CD4-positive, alpha-beta T cell (primary cell): ENCODE data around the gene SLC35F1. TPM values are rescaled to one million over a fixed set of nuclear protein-coding genes. Genes with fewer than 3 reads are reported as not detected.

Experiments used
- ATAC-seq: fragments of 200-7000 bp; cut with Tn5 transposase; one replicate; pipeline ENCODE4 v1.10.0; 2022; ENCODE audit warnings: mild to moderate bottlenecking; ENCODE audit not compliant: poor library complexity
- CTCF ChIA-PET: fragments of 350-600 bp; sonication (Branson Sonifier 250); formaldehyde crosslinking; loops from one replicate; lab custom pipeline; 2021; ENCODE audit warnings: antibody characterized with exemption, inconsistent platforms; lab: Charles Lee
- POLR2A ChIA-PET: fragments of 350-600 bp; sonication (Branson Sonifier 250); formaldehyde crosslinking; loops from one replicate; lab custom pipeline; 2021; ENCODE audit warnings: antibody characterized with exemption, inconsistent platforms; lab: Charles Lee
- DNase-seq, 14 experiments: peaks; one replicate each; pipeline ENCODE4 v3.0.0-alpha.2; 2013 to 2020; ENCODE audit warnings: mixed read lengths in 2 of 14
- H3K27ac ChIP-seq, 2 donors: one replicate each; pipeline versions ENCODE4 v1.5.1 to v1.7.0; 2013; ENCODE audit warnings: low read length in 2 of 2, low read depth in 1 of 2, mild to moderate bottlenecking in 1 of 2
- H3K27me3 ChIP-seq, 2 experiments: 1 replicate in 1 of 2; 2 replicates in 1 of 2; pipeline versions ENCODE4 v1.6.1 to v1.7.0; 2013; ENCODE audit warnings: low read length in 2 of 2, control low read depth in 1 of 2, mild to moderate bottlenecking in 1 of 2, moderate library complexity in 1 of 2; ENCODE audit not compliant: insufficient read depth in 2 of 2, control insufficient read depth in 1 of 2
- H3K36me3 ChIP-seq: one replicate; pipeline ENCODE4 v1.6.1; 2013; ENCODE audit warnings: low read length, control low read depth; ENCODE audit not compliant: insufficient read depth
- H3K4me1 ChIP-seq: one replicate; pipeline ENCODE4 v1.6.1; 2013; ENCODE audit warnings: low read length, control low read depth; ENCODE audit not compliant: insufficient read depth
- H3K4me3 ChIP-seq: one replicate; pipeline ENCODE4 v1.5.1; 2013; ENCODE audit warnings: mild to moderate bottlenecking, low read length, moderate library complexity
- H3K9me3 ChIP-seq, 2 experiments: 1 replicate in 1 of 2; 2 replicates in 1 of 2; pipeline versions ENCODE4 v1.6.1 to v1.7.0; 2013; ENCODE audit warnings: low read length in 2 of 2, mild to moderate bottlenecking in 2 of 2, control low read depth in 1 of 2, moderate library complexity in 1 of 2; ENCODE audit not compliant: control insufficient read depth in 1 of 2, insufficient read depth in 1 of 2
- H3K27ac Mint-ChIP-seq: one replicate; pipeline ENCODE4 v1.8.0; 2020; ENCODE audit warnings: mixed read lengths
- H3K27me3 Mint-ChIP-seq: one replicate; pipeline ENCODE4 v1.8.0; 2021; ENCODE audit warnings: mixed read lengths
- H3K36me3 Mint-ChIP-seq: one replicate; pipeline ENCODE4 v1.8.0; 2021; ENCODE audit warnings: low read depth, mixed read lengths
- H3K4me1 Mint-ChIP-seq: one replicate; pipeline ENCODE4 v1.8.0; 2021; ENCODE audit warnings: low read depth, mixed read lengths
- H3K4me3 Mint-ChIP-seq: one replicate; pipeline ENCODE4 v1.8.0; 2020; ENCODE audit warnings: mild to moderate bottlenecking, mixed read lengths
- H3K9me3 Mint-ChIP-seq: one replicate; pipeline ENCODE4 v1.8.0; 2020; ENCODE audit warnings: mixed read lengths
- intact Hi-C, 2 experiments: fragments of 100-400 bp; cut with DNase I in 1 of 2; cut with micrococcal nuclease in 1 of 2; formaldehyde crosslinking; loops; one replicate each; pipeline versions ENCODE4 v1.15.1 to v1.9.0; 2023 to 2025; cut with DNase I, micrococcal nuclease
- total RNA-seq, 174 experiments: library from RNA in 2 of 174; stranded (reverse) in 2 of 174; gene quantifications; one replicate each; pipeline ENCODE4 v1.2.3 and lab custom pipeline; 2021 to 2026
- TF ChIP-seq, protein P1 (sequence below): fragments of 200-600 bp; IDR thresholded peaks from one replicate; pipeline ENCODE4 v1.8.0; 2022; ENCODE audit warnings: antibody characterized with exemption, mild to moderate bottlenecking

The SLC35F1 gene
- total RNA-seq, 2 experiments from 2014 or later: not detected

DNA sequence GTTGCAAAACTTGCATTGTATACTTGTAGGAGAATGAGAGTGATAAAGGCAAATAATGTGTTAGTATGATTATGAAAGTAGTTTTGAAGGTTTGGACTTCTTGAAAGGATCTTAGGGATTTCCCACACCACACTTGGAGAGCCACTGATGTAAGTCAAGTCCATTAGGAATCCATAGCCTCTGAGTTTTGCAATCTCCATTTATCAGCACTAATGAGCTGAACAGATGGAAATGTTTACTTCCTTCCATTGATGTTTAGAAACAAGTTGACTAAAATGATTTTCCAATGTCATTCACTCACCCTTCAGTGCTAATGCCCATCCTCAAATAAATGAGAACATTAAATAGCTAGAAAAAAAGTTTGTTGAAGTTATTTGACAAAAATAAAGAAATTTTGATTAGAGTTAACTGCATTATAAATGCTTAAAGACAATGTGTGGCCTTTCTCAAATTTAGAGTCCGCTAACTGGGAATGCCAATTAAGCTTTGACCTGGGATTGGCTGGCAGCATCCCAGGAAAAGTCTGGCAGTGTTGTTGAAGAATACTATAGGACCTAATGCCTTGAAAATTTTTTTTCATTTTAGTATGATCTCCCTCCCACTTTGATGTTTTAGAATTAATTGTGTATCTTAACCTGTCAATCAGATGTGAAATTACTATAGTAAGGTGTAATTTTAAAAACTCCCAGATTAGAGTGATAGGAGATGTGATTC lies 68.0 kb downstream of the SLC35F1 start:
- no peaks in the 10 kb centered on the region for H3K4me1 ChIP-seq
- no peaks in the 10 kb centered on the region for H3K4me1 Mint-ChIP-seq
- ATAC-seq: no peak
- no peak overlapping the region for H3K27ac ChIP-seq
- no peak overlapping the region for H3K4me3 ChIP-seq
- DNase-seq: no peak
- intact Hi-C loops: loop anchor here in 1 of 2 experiments (5.0 to 10.0 kb wide), 4 partner anchors 577 to 1137 kb away; no protein-coding TSS in a partner anchor
- CTCF ChIA-PET: interaction anchor here (1.3 kb wide), 1 partner anchor 9 kb away, joined by 4 read pairs; no protein-coding TSS in a partner anchor
- peaks cover 0 to 8% of the 10 kb centered on the region in 2 experiments for H3K9me3 ChIP-seq
- no peaks in the 10 kb centered on the region for H3K27me3 ChIP-seq
- TF ChIP-seq, protein P1, sequence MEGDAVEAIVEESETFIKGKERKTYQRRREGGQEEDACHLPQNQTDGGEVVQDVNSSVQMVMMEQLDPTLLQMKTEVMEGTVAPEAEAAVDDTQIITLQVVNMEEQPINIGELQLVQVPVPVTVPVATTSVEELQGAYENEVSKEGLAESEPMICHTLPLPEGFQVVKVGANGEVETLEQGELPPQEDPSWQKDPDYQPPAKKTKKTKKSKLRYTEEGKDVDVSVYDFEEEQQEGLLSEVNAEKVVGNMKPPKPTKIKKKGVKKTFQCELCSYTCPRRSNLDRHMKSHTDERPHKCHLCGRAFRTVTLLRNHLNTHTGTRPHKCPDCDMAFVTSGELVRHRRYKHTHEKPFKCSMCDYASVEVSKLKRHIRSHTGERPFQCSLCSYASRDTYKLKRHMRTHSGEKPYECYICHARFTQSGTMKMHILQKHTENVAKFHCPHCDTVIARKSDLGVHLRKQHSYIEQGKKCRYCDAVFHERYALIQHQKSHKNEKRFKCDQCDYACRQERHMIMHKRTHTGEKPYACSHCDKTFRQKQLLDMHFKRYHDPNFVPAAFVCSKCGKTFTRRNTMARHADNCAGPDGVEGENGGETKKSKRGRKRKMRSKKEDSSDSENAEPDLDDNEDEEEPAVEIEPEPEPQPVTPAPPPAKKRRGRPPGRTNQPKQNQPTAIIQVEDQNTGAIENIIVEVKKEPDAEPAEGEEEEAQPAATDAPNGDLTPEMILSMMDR: no peak
- H3K27ac Mint-ChIP-seq: no peak overlapping the region
- H3K36me3 ChIP-seq: no peaks in the 10 kb centered on the region
- peaks cover 3% of the 10 kb centered on the region for H3K9me3 Mint-ChIP-seq
- H3K36me3 Mint-ChIP-seq: no peaks in the 10 kb centered on the region
- H3K4me3 Mint-ChIP-seq: no peak overlapping the region
- peaks cover 19% of the 10 kb centered on the region for H3K27me3 Mint-ChIP-seq
- POLR2A ChIA-PET: no interaction called here

DNA sequence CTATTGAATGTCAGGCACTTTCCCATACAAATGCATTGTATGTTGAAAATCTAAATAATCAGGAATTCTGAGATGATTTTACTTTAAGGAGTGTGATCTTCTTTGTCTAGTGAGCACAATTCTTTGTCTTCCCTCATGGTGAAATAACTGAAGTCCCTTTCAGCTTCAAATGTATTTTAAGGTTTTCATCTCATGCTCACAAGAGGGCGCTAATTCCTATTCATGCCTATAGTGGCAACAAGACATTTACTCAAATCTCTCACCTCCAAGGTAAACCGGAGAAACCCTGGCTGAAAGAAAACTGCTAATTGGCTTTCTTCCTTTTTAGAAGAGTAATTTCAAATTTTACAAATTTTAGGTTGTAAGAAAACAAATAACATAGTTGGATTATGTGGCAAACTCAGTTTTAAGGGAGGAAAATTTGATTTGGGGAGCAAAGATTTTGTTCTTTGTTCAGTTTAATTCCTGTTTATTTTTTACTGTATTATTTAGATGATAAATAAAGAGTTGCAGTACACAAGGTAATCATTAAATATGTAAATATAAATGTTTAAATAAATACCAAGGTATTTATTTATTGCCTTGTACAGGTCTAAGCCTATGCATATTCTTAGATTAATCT lies 69.1 kb downstream of the SLC35F1 start:
- H3K36me3 Mint-ChIP-seq: no peaks in the 10 kb centered on the region
- no peak overlapping the region for H3K27ac Mint-ChIP-seq
- Histone ChIP-seq H3K9me3 (peaks cover 0 to 7% of the 10 kb centered on the region in 2 experiments), H3K27ac (no peak overlapping the region), H3K4me3 (no peak overlapping the region), H3K4me1 (no peaks in the 10 kb centered on the region), H3K36me3 (no peaks in the 10 kb centered on the region), H3K27me3 (no peaks in the 10 kb centered on the region)
- H3K9me3 Mint-ChIP-seq: peaks cover 3% of the 10 kb centered on the region
- intact Hi-C loops: loop anchor here (1.0 to 10.0 kb wide), 5 partner anchors 575 to 1136 kb away; no protein-coding TSS in a partner anchor
- ChIA-PET POLR2A (no interaction called here), CTCF (interaction anchor here (1.3 kb wide), 1 partner anchor 10 kb away, joined by 4 read pairs; no protein-coding TSS in a partner anchor)
- TF ChIP-seq, protein P1: peak; percentile 71
- DNase-seq (peak in 3 of 14 experiments; percentile 44 to 52 (median 52)), ATAC-seq (no peak)
- H3K4me3 Mint-ChIP-seq: no peak overlapping the region
- H3K27me3 Mint-ChIP-seq: peaks cover 19% of the 10 kb centered on the region
- no peaks in the 10 kb centered on the region for H3K4me1 Mint-ChIP-seq

DNA sequence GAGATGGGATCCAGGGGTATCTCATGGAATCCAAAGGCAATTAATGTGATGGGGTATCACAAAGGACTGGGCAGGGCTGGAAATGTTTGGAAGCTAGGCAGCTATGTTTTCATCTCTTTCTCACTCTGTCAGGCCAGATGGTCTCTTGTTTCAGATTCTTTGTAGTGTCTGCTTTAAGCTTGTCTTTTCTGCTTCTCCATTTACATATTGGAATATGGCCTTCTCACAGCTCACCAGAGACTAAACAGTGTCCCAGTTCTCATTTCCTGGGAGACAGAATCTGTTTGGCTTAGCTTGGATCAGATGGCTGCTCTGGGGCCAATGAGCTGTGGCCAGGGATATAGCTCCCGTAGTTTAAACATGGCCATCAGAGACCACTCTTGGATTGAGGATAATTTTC lies 78.9 kb downstream of the SLC35F1 start:
- ChIA-PET POLR2A (no interaction called here), CTCF (no interaction called here)
- H3K9me3 ChIP-seq: no peaks in the 10 kb centered on the region
- H3K27me3 ChIP-seq: no peaks in the 10 kb centered on the region
- Mint-ChIP-seq H3K27me3 (peaks cover 10% of the 10 kb centered on the region), H3K4me3 (no peak overlapping the region), H3K27ac (no peak overlapping the region), H3K9me3 (no peaks in the 10 kb centered on the region), H3K36me3 (no peaks in the 10 kb centered on the region), H3K4me1 (no peaks in the 10 kb centered on the region)
- intact Hi-C loops: no loop called here
- H3K27ac ChIP-seq: no peak overlapping the region
- no peak overlapping the region for H3K4me3 ChIP-seq
- TF ChIP-seq, protein P1: no peak
- ATAC-seq: no peak
- DNase-seq: no peak
- no peaks in the 10 kb centered on the region for H3K36me3 ChIP-seq
- H3K4me1 ChIP-seq: no peaks in the 10 kb centered on the region
